ENCODE results near the gene RCOR3.

The RCOR3 gene

DNA sequence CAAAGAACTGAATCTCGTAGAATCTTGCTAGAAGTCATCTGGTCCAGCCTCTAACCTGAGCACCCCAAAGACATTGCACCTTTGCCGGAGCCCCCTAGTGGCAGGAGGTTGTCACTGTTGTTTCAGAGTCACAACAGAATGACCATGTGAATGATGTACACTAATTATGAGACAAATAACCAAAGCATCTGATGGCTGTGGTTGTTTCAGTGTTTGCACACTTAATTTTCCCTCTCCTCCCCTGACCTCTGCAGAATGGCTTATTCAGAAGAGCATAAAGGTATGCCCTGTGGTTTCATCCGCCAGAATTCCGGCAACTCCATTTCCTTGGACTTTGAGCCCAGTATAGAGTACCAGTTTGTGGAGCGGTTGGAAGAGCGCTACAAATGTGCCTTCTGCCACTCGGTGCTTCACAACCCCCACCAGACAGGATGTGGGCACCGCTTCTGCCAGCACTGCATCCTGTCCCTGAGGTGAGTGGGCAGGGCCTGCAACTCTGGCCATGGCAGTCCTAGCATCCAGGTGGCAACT, 93.9 kb downstream of the RCOR3 start:
- Histone ChIP-seq H3K27me3 (ENCODE audit: insufficient read depth, low read length) (no peaks in the 10 kb centered on the region), H3K4me1 (ENCODE audit: control insufficient read depth, insufficient read depth, low read length, unreplicated experiment) (peaks cover 11% of the 10 kb centered on the region), H3K79me2 (ENCODE audit: control insufficient read depth, insufficient read depth, low read length, unreplicated experiment) (no peaks in the 10 kb centered on the region), H3K4me3 (ENCODE audit: low read depth, low read length) (no peak overlapping the region), H3K36me3 (ENCODE audit: insufficient read depth, low read length) (no peaks in the 10 kb centered on the region), H2AFZ (ENCODE audit: low read length, unreplicated experiment) (no peak overlapping the region), H3K27ac (ENCODE audit: low read depth, low read length) (no peak overlapping the region)

DNA sequence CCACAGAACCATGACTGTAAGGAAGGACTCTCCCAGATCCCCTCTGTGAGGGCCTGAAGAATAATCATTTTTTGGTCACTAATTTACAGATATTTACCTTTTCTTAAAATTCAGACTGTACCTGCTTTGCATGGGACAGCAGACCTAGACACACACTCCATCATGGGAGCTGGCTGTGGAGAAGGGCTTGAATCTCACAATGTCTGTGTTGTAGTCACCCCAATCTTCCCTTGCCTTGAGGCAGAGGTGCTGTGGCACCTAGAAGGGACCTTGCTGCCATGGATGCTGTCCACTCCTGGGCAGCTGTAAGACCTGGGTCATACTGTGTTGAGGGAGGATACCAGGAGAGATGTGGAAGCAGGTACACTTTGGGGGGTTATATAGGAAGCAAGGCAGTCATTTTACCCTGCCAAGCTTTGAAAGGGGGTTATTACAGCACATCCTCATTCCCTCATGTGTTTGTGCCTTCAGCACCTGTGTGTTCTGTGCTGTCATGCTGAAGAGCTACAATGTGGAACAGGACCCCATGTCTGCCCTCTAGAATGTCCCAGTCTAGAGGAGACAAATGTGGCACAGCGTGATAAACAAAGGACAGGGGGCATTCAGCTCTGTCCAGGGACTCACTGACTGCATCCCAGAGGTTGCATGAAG, 94.5 kb downstream of the RCOR3 start:
- Histone ChIP-seq H3K27me3 (ENCODE audit: insufficient read depth, low read length) (no peaks in the 10 kb centered on the region), H3K27ac (ENCODE audit: low read depth, low read length) (no peak overlapping the region), H2AFZ (ENCODE audit: low read length, unreplicated experiment) (no peak overlapping the region), H3K4me1 (ENCODE audit: control insufficient read depth, insufficient read depth, low read length, unreplicated experiment) (peaks cover 11% of the 10 kb centered on the region), H3K4me3 (ENCODE audit: low read depth, low read length) (no peak overlapping the region), H3K79me2 (ENCODE audit: control insufficient read depth, insufficient read depth, low read length, unreplicated experiment) (no peaks in the 10 kb centered on the region), H3K36me3 (ENCODE audit: insufficient read depth, low read length) (no peaks in the 10 kb centered on the region)

DNA sequence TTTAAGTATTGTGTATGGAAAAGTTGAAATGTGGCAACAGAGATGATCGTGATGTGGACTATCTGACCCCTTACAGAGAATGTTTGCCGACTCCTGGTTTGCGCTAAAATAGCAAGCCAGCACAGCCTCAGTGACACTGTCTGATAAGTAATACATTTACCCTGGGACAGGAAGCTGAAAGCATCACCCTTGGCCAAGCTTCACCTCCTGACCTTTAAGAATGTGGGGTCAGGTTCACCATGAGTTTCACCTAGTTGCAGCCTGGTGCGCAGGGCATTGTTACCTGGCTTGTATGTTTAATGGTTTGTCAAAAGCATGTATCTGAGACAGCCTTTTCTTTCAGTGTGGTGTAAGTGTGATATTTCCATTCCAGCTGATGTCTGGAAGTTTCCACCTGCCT, 96.7 kb downstream of the RCOR3 start:
- Histone ChIP-seq H3K79me2 (ENCODE audit: control insufficient read depth, insufficient read depth, low read length, unreplicated experiment) (no peaks in the 10 kb centered on the region), H3K4me3 (ENCODE audit: low read depth, low read length) (no peak overlapping the region), H2AFZ (ENCODE audit: low read length, unreplicated experiment) (no peak overlapping the region), H3K36me3 (ENCODE audit: insufficient read depth, low read length) (peaks cover 5% of the 10 kb centered on the region; the same call in 1 of the 2 replicates), H3K27ac (ENCODE audit: low read depth, low read length) (no peak overlapping the region), H3K4me1 (ENCODE audit: control insufficient read depth, insufficient read depth, low read length, unreplicated experiment) (peaks cover 11% of the 10 kb centered on the region), H3K27me3 (ENCODE audit: insufficient read depth, low read length) (no peaks in the 10 kb centered on the region)

DNA sequence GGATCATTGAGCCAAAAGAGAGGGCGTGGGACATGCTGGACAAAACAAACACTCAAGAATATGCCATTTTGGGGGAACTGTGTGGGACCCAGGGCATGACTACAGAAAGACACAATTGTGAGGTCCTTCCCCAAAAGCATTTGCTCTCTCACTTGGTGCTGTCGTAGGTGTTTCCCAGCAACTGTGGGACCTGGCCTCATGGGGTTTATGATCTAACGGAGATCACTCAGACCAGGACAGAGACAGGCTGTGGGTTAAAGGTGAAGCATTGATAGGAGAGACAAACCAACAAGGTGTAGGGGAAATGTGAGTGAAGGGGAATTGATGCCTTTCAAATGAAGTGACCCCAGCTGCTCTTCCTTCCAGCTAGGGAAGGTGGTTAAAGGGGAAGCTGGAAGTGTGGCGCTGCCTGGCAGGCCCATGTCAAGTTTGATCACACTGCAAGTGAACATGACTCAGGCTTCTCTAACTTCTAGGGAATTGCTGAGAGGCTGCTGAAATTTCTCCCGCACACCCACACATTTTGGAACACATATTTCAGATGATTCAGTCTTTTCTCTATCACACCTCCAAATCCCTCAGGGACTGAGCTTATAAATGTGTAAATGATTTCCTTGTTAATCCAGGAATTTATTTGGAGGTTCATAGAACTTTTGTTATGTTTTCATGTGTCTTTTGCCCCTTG, 97.7 kb downstream of the RCOR3 start:
- no peak overlapping the region for H2AFZ ChIP-seq (ENCODE audit: low read length, unreplicated experiment)
- H3K79me2 ChIP-seq (ENCODE audit: control insufficient read depth, insufficient read depth, low read length, unreplicated experiment) = no peaks in the 10 kb centered on the region
- no peaks in the 10 kb centered on the region for H3K27me3 ChIP-seq (ENCODE audit: insufficient read depth, low read length)
- no peak overlapping the region for H3K27ac ChIP-seq (ENCODE audit: low read depth, low read length)
- H3K36me3 ChIP-seq (ENCODE audit: insufficient read depth, low read length) = peaks cover 5% of the 10 kb centered on the region; the same call in 1 of the 2 replicates
- no peak overlapping the region for H3K4me3 ChIP-seq (ENCODE audit: low read depth, low read length)
- H3K4me1 ChIP-seq (ENCODE audit: control insufficient read depth, insufficient read depth, low read length, unreplicated experiment) = peaks cover 11% of the 10 kb centered on the region

DNA sequence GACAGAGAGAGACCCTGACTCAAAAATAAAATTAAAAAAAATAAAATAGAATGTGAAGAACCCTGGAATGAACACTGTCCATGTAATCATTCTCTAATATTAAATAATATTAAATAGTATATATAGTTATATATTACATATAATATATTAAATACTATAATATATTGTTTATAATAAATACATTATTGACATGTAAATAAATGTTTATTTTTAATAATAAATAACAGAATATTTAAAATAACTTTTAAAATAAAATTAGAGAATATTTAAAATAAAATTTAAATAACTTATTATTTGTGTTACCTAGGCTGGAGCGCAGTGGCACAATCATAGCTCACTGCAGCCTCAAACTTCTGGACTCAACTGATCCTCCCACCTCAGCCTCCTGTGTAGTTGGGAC, 99.5 kb downstream of the RCOR3 start:
- Histone ChIP-seq H3K27ac (ENCODE audit: low read depth, low read length) (no peak overlapping the region), H3K27me3 (ENCODE audit: insufficient read depth, low read length) (no peaks in the 10 kb centered on the region), H3K4me3 (ENCODE audit: low read depth, low read length) (no peak overlapping the region), H2AFZ (ENCODE audit: low read length, unreplicated experiment) (no peak overlapping the region), H3K36me3 (ENCODE audit: insufficient read depth, low read length) (peaks cover 5% of the 10 kb centered on the region; the same call in 1 of the 2 replicates), H3K79me2 (ENCODE audit: control insufficient read depth, insufficient read depth, low read length, unreplicated experiment) (no peaks in the 10 kb centered on the region), H3K4me1 (ENCODE audit: control insufficient read depth, insufficient read depth, low read length, unreplicated experiment) (peaks cover 11% of the 10 kb centered on the region)

DNA sequence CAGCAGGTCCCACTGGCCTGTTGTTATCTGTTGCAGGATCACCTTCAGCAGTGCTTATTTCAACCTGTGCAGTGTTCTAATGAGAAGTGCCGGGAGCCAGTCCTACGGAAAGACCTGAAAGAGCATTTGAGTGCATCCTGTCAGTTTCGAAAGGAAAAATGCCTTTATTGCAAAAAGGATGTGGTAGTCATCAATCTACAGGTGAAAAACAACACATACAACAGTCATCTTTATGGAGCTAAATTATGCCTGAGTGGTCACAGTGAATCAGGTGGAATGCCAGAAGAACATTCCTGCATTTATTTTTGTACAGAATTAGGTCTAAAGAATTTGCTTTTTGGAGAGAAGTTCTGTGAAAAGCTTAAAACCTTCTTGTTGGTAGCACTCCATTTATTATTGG, 100.7 kb downstream of the RCOR3 start:
- Histone ChIP-seq H3K4me3 (ENCODE audit: low read depth, low read length) (no peak overlapping the region), H3K27ac (ENCODE audit: low read depth, low read length) (no peak overlapping the region), H2AFZ (ENCODE audit: low read length, unreplicated experiment) (no peak overlapping the region), H3K4me1 (ENCODE audit: control insufficient read depth, insufficient read depth, low read length, unreplicated experiment) (peaks cover 11% of the 10 kb centered on the region), H3K36me3 (ENCODE audit: insufficient read depth, low read length) (peaks cover 5% of the 10 kb centered on the region; the same call in 1 of the 2 replicates), H3K27me3 (ENCODE audit: insufficient read depth, low read length) (no peaks in the 10 kb centered on the region), H3K79me2 (ENCODE audit: control insufficient read depth, insufficient read depth, low read length, unreplicated experiment) (no peaks in the 10 kb centered on the region)

DNA sequence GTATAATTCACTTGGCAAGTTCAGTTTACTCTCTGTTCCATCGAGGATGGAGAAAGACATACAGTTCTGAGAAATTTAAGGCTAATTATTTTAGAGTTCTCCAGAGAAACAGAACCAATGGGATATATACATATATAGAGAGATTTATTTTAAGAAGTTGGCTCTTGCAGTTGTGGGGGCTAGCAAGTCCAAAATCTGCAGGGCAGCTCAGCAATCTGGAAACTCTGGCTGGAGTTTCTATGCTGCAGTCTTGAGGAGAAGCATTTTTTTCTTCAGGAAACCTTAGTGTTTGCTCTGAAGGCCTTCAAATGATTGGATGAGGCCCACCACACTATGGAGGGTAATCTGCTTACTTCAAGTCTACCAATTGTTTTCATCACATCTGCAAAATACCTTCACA, 102.0 kb downstream of the RCOR3 start:
- Histone ChIP-seq H3K27ac (ENCODE audit: low read depth, low read length) (no peak overlapping the region), H3K36me3 (ENCODE audit: insufficient read depth, low read length) (peaks cover 5% of the 10 kb centered on the region; the same call in 1 of the 2 replicates), H3K4me3 (ENCODE audit: low read depth, low read length) (no peak overlapping the region), H3K4me1 (ENCODE audit: control insufficient read depth, insufficient read depth, low read length, unreplicated experiment) (peaks cover 11% of the 10 kb centered on the region), H3K79me2 (ENCODE audit: control insufficient read depth, insufficient read depth, low read length, unreplicated experiment) (no peaks in the 10 kb centered on the region), H3K27me3 (ENCODE audit: insufficient read depth, low read length) (no peaks in the 10 kb centered on the region), H2AFZ (ENCODE audit: low read length, unreplicated experiment) (no peak overlapping the region)
